Measurements from ENCODE around the gene TTF2.
A peak's percentile ranks its signal among the peaks of the same experiment; 100 is the strongest.
"Not testable (repeated sequence)": the region's sequence is repeated elsewhere in the genome, so short reads cannot be mapped to it uniquely, and the experiment has no call there.

Gene TTF2

DNA sequence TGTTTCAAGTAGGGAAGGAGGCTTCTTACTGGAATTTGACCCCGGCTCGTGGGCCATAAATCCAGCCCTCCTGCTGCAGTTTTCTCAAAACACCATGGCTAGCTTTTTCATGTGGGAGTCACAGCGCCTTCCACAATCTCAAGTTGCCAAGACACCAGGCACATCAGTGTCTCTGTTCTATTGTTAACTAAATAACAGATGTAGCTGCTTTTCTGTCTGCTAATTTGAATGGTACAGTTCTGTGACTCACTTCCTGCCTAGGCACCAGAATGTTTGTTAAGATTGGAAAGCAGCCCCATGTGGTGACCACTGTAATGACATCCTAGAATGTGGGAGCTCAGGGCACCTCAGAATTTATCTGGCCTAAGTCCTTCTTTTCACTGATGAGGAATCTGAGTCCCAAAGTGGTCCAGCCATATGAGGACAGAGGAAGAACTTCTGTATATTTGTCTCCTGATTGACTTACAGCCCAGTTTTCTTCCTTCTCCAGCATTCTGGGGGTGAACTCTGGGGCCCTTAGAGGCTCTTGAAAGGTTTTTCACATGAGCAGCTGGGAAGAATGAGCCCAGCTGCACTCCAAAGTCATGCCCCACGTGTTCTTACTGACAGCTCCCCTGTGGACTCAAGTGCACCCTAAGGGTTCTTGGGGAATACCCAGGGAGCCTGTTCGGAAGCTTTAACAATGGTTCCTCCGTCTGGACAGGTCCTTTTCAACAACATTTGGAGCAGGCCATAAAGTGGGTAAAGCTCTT is 33.9 kb downstream of the TTF2 start:
- peak; percentile 10 for DNase-seq (ENCODE audit: low read depth)

DNA sequence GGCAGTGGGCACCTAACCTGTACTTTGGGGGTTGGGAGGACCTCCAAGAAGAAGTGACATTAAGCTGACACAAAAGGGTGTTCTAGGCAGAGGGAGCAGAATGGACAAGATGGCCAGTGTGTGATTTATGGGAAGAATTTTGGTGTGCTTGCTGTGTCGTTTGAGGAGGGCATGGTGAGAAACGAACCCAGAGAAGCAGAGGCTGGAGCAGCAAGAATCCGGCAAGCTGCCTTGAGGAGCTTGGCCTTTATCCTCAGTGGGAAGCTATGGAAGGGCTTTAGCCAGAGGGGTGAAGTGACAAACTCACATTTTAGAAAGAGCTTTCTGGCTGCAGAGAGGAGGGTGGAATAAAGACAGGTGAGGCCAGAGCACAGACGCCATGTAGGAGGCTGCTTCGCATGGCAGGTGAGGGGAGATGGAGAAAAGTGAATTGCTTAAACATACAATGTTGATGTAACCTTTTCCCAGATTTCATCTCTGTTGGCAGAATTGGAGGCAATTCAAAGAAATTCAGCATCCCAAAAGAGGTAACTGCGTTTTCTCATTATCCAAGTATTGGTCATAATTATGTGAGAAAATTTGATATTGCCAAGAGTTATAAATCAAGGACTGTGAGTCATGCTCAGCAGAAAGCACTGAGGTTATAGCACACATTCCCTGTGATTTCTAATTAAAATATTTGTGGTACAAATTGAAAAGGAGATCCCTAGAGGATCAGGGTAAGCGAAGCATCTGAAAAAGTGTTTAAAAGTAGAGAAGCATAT is 34.9 kb downstream of the TTF2 start:
- DNase-seq (ENCODE audit: low read depth), result no peak

GRCh38 chr1:117096951-117097408 is 36.9 kb downstream of the TTF2 start:
- no peak for DNase-seq (ENCODE audit: low read depth)

- no peak for DNase-seq (ENCODE audit: low read depth)
Observed at GRCh38 chr1:117097443-117097842, 37.3 kb downstream of the TTF2 start.

- no peak for DNase-seq (ENCODE audit: low read depth)
Observed at GRCh38 chr1:117098287-117098890, 38.3 kb downstream of the TTF2 start.

DNA sequence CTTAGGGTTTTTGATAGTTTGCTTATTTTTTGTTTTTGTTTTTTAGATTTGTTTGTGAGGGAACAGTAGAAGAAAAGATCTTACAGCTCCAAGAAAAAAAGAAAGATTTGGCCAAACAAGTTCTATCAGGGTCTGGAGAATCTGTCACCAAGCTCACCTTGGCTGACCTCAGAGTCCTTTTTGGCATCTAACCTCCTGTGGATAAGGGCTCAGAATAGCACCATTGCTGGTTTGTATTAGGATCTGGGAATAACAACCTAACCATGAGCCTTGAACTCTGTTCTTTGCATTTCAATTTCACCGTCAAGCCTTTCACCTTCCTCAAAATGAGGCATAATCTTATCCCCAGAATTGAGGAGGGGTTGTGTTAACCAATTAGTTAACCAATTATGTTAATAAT is 41.2 kb downstream of the TTF2 start:
- no peak for DNase-seq (ENCODE audit: low read depth)

GRCh38 chr1:117101858-117102257 is 41.7 kb downstream of the TTF2 start:
- DNase-seq (ENCODE audit: low read depth), result not testable (repeated sequence)

DNA sequence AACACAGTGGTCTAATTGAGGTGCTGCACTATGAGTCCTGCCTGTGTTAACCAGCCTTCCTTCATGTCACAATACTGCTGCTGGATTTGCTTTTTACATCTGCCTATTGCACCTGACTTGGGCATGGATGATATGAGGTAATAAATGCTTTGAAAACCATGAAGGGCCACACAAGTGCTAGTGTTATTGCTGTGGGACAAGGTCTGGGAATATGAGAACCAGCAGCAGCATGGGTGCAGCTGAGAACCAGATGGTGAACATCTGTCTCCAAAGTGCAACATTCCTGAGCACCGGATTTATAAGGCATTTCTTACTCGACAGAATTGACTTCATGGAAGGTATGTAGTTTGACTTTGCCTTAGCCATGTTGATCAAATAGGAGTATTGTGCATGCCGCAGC is 44.9 kb downstream of the TTF2 start:
- DNase-seq (ENCODE audit: low read depth), result no peak

GRCh38 chr1:117105722-117106121 is 45.6 kb downstream of the TTF2 start:
- DNase-seq (ENCODE audit: low read depth), result no peak

- no peak for DNase-seq (ENCODE audit: low read depth)
Observed at GRCh38 chr1:117106478-117106877, 46.4 kb downstream of the TTF2 start.

DNA sequence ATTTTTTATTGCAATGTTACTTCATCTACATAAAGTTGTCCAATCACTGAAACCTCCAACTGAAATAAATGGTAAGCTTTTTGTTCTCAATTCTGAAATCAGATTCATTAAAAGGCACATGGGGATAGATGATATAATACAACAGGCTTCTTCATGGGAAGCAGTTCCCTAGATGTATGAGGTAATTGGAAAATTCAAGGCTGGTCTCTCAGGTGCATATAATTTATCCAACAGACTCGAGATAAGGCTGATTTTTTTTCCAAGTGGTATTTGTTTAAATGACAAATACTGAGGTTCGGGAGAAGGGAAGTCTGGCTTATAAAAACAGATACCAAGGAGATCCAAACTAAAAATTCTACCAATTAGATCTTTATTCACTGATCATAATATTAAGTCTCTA is 47.2 kb downstream of the TTF2 start:
- no peak for DNase-seq (ENCODE audit: low read depth)

DNA sequence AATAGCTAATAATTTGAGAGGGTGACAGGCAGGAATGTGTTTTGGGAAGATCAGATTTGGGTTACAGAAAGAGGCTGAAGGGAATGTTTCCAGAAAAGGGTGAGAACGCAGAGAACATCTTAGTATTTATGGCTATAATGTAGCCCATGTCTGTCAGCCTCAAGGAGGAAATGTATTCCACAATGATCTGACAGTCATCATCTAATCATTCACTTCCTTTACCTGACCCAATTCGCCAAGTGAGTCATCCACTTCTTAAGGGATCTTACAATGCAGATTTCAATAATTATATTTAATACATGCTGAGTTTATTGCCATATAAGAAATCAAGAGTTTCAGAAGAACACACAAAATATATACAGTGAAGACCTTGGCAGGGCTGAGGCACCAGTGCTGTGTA is 50.6 kb downstream of the TTF2 start:
- no peak for DNase-seq (ENCODE audit: low read depth)

DNA sequence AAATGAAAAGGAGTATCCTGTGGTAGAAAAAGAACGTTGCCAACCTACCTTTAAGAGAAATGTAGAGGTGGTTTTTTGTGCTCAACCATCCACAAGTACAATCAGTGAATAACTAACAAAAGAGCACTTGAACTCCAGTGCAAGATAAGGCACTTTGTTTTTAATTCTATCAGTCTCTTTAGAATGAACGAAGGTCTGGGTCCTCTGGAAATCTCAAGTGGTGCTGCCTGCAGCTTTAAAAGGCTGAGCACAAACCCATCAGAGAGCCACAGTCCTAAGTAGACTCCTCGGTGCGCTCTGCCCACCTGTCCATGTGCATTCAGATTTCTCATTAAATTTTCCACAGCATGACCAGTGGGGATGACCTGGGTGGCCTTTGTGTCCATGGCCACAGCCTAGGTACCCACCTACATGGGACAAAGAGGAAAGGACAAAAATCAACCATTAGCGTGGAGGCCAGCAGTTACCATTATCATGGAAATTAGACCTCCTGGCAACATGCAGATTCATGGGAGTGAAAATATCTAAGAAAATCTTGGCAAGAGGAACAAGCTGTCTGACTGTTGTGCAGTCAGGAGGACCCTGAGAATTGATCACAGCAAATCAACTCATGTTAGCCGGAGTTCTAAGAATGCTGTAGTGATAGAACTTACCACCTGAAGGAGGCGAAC is 52.1 kb downstream of the TTF2 start:
- DNase-seq (ENCODE audit: low read depth), result no peak

GRCh38 chr1:117113199-117113598 is 53.1 kb downstream of the TTF2 start:
- no peak for DNase-seq (ENCODE audit: low read depth)

- DNase-seq (ENCODE audit: low read depth), result no peak
Observed at GRCh38 chr1:117114877-117115276, 54.8 kb downstream of the TTF2 start.

DNA sequence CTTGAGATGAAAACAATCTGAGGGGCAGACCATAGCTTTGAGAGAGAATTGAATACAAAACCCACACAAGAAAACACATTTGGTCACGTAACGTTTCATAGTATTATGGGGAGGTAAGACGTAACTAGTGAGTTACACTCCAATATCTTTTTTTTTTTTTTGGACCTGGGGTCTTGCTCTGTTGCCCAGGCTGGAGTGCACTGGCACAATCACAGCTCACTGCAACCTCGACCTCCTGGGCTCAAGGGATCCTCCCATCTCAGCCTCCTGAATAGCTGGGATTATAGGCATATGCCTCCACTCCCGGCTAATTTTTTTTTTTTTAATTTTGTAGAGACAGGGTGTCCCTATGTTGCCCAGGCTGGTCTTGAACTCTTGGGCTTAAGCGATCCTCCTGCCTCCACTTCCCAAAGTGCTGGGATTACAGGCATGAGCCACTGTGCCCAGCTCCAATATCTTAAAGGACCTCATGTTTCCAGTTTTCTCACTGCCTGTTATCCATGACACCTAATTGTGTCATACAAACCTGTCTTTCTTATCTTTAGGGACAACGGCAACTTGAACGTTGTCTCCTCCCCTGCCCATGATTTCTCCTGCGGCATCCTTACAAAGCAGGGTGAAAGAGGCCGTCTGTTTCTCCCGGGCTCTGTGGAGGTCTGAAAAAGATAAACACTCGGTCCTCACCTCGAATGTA is 56.1 kb downstream of the TTF2 start:
- DNase-seq (ENCODE audit: low read depth), result no peak

GRCh38 chr1:117116784-117117130 is 56.6 kb downstream of the TTF2 start:
- DNase-seq (ENCODE audit: low read depth), result no peak

DNA sequence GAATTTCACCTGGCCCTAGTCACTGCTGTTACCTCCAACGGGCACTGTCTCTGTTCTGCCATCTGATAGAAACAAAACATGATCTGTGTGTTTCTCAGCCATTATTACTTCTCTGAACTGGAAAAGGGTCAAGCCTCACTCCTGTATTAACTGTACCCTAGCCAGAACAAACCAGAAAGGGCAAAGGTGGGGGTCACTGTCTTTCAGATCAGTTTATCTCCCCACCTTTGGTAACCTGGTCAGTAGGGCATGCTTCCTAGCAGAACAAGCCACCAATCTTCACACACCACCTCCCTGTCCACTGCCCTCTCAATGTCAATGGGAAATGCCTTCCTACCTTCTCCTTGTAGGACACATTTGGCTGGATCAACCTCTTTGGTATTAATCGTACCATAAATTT is 57.6 kb downstream of the TTF2 start:
- DNase-seq (ENCODE audit: low read depth), result no peak

DNA sequence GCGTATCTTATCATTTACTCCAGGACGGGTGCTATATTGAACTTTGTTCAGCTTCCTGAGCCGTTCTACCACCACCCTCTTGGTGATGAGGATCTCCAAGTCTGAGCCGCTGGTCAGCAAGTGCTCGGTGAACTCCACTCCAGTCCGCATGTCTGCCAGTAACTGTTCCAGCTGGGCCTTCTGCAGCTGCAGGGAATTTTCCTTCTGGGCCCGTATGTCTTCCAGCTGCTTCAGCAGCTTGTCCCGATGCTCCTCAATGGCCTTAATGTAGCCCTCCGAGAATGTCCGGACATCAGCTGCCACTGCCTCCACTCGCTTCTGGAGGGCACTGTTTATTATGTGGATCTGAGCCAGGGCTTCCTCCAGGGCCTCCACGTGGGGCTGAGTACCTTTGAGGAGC is 58.0 kb downstream of the TTF2 start:
- no peak for DNase-seq (ENCODE audit: low read depth)

GRCh38 chr1:117119144-117119543 is 59.0 kb downstream of the TTF2 start:
- not testable (repeated sequence) for DNase-seq (ENCODE audit: low read depth)

GRCh38 chr1:117120774-117121588 is 60.9 kb downstream of the TTF2 start:
- no peak for DNase-seq (ENCODE audit: low read depth)
